Liver (tissue), 3 donors: ENCODE measurements around the gene KRTAP19-7.

Experiments used
- EGR1 ChIP-seq, 2 donors: IDR thresholded peaks; 2 replicates each; pipeline ENCODE4 v1.6.1; 2016 to 2018; ENCODE audit warnings: antibody characterized with exemption in 2 of 2, low read depth in 2 of 2
- FOXA1 ChIP-seq: IDR thresholded peaks from 2 replicates; pipeline ENCODE4 v1.6.1; 2016; ENCODE audit warnings: antibody characterized with exemption
- RAD21 ChIP-seq, 2 donors: IDR thresholded peaks; 2 replicates each; pipeline ENCODE4 v1.6.1; 2016; ENCODE audit warnings: antibody characterized with exemption in 2 of 2, mild to moderate bottlenecking in 2 of 2
- TF ChIP-seq, protein P1 (sequence below): IDR thresholded peaks from 2 replicates; pipeline ENCODE4 v1.6.1; 2016; ENCODE audit warnings: antibody characterized with exemption, mild to moderate bottlenecking
- TF ChIP-seq, protein P2 (sequence below): fragments of 150-350 bp; IDR thresholded peaks from 2 replicates; pipeline ENCODE4 v1.5.1; 2017; ENCODE audit warnings: improper control_type of control experiment, low read depth, low read length; ENCODE audit not compliant: missing input control
- donor health status: healthy.
- donor health status: healthy.

DNA sequence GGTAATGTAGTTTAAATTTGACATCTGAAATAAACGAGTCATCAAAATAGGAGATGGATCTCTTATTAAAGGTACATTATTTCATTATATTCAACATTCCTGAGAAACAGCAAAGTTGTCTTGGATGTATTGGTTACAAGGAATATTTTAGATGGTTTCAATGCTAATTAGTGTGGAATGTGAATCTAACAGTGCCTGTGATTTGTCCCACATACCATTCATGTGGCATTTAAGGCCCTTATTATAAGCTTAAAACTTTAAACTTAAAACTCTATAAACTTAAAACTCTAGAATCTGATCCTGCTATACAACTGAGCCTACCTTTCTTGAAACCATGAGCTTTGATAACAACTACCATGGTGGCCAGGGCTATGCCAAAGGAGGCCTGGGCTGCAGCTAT, 39.7 kb upstream of the KRTAP19-7 start, which contains the start of gene KRTAP22-1:
- TF ChIP-seq, protein P1, sequence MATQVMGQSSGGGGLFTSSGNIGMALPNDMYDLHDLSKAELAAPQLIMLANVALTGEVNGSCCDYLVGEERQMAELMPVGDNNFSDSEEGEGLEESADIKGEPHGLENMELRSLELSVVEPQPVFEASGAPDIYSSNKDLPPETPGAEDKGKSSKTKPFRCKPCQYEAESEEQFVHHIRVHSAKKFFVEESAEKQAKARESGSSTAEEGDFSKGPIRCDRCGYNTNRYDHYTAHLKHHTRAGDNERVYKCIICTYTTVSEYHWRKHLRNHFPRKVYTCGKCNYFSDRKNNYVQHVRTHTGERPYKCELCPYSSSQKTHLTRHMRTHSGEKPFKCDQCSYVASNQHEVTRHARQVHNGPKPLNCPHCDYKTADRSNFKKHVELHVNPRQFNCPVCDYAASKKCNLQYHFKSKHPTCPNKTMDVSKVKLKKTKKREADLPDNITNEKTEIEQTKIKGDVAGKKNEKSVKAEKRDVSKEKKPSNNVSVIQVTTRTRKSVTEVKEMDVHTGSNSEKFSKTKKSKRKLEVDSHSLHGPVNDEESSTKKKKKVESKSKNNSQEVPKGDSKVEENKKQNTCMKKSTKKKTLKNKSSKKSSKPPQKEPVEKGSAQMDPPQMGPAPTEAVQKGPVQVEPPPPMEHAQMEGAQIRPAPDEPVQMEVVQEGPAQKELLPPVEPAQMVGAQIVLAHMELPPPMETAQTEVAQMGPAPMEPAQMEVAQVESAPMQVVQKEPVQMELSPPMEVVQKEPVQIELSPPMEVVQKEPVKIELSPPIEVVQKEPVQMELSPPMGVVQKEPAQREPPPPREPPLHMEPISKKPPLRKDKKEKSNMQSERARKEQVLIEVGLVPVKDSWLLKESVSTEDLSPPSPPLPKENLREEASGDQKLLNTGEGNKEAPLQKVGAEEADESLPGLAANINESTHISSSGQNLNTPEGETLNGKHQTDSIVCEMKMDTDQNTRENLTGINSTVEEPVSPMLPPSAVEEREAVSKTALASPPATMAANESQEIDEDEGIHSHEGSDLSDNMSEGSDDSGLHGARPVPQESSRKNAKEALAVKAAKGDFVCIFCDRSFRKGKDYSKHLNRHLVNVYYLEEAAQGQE = no peak
- TF ChIP-seq, protein P2, sequence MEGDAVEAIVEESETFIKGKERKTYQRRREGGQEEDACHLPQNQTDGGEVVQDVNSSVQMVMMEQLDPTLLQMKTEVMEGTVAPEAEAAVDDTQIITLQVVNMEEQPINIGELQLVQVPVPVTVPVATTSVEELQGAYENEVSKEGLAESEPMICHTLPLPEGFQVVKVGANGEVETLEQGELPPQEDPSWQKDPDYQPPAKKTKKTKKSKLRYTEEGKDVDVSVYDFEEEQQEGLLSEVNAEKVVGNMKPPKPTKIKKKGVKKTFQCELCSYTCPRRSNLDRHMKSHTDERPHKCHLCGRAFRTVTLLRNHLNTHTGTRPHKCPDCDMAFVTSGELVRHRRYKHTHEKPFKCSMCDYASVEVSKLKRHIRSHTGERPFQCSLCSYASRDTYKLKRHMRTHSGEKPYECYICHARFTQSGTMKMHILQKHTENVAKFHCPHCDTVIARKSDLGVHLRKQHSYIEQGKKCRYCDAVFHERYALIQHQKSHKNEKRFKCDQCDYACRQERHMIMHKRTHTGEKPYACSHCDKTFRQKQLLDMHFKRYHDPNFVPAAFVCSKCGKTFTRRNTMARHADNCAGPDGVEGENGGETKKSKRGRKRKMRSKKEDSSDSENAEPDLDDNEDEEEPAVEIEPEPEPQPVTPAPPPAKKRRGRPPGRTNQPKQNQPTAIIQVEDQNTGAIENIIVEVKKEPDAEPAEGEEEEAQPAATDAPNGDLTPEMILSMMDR = no peak
- TF ChIP-seq RAD21 (IDR thresholded peaks at IDR 0.05) (no peak), EGR1 (IDR thresholded peaks at IDR 0.05; ENCODE audit: low read depth in 2 of 2) (no peak), FOXA1 (no peak)
